Skeletal muscle satellite cell (primary cell): ENCODE measurements around the gene LKAAEAR1.
A peak's percentile ranks its signal among the peaks of the same experiment; 100 is the strongest.

ENCODE experiments used
- H3K27me3 ChIP-seq: 2 replicates; pipeline ENCODE4 v1.7.0; 2013; ENCODE audit warnings: low read length; ENCODE audit not compliant: control insufficient read depth, insufficient read depth
- H3K36me3 ChIP-seq: 2 replicates; pipeline ENCODE4 v1.7.0; 2013; ENCODE audit warnings: mild to moderate bottlenecking, control low read depth, low read length; ENCODE audit not compliant: insufficient read depth
- H3K4me1 ChIP-seq: 2 replicates; pipeline ENCODE4 v1.7.0; 2013; ENCODE audit warnings: low read length; ENCODE audit not compliant: control insufficient read depth, insufficient read depth
- H3K4me2 ChIP-seq: 2 replicates; pipeline ENCODE4 v1.7.0; 2013; ENCODE audit warnings: mild to moderate bottlenecking, low read length
- H3K4me3 ChIP-seq: 2 replicates; pipeline ENCODE4 v1.7.0; 2013; ENCODE audit warnings: low read length
- H3K9ac ChIP-seq: 2 replicates; pipeline ENCODE4 v1.7.0; 2013; ENCODE audit warnings: mild to moderate bottlenecking, low read depth, low read length, moderate library complexity
- H3K9me3 ChIP-seq: replicated peaks from 2 replicates; pipeline ENCODE4 v1.7.0; 2013; ENCODE audit warnings: mild to moderate bottlenecking, control low read depth, low read length

Gene LKAAEAR1

DNA sequence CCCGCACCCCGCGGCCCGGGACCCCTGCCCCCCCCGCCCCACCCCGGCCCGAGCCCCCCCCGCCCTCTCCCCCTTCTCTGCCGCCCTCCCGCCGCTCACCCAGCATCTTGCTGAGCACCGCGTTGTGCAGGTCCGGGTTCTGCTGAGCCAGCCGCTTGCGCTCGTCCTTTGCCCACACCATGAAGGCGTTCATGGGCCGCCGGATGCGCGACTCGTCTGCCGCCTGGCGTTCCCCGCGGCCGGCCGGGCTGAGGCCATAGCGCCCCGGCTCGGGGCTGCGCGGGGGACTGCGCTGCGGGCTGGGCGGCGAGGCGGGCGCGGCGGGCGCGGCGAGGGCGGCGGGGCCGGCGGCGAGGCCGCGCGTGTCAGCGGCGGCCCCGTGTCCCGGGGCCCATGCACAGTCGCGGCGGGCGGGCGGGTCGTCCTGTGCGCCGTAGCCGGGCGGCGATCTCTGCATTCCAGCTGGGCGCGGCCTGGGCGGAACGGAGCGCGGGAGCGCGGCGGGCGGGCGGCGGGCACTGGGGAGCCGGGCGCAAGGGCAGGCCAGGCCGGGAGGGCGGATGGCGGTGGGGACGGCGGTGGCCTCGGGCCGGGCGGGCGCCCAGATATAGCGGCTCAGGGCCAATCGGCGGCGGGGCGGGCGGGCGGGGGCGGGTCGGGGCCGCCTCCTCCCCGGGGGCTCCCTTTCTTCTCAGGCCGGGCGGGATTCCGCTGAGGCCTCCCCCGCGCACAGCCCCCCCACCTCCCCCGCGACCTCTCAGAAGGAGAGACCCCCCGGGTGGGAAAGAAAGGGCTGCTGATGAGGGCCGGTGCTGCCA, 34.9 kb downstream of the LKAAEAR1 start, which contains the start of gene SOX18:
Gene SOX18, minus strand, starts transcription at position 580 of the 818 bp plus-strand sequence. Its CDS starts 123 bp downstream, at position 457.
- H3K4me3 ChIP-seq: no peak within 1 kb of the TSS
- H3K36me3 ChIP-seq: no peaks in the 10 kb centered on the region
- no peak within 1 kb of the TSS for H3K9ac ChIP-seq
- H3K4me2 ChIP-seq: no peak within 1 kb of the TSS
- H3K27me3 ChIP-seq: peaks cover 56% of the 10 kb centered on the region
- H3K4me1 ChIP-seq: peaks cover 5% of the 10 kb centered on the region
- H3K9me3 ChIP-seq: no peaks in the 10 kb centered on the region

- H3K9ac ChIP-seq: no peak overlapping the region
- no peaks in the 10 kb centered on the region for H3K9me3 ChIP-seq
- H3K4me1 ChIP-seq: peaks cover 5% of the 10 kb centered on the region
- no peak overlapping the region for H3K4me3 ChIP-seq
- peaks cover 56% of the 10 kb centered on the region for H3K27me3 ChIP-seq
- no peaks in the 10 kb centered on the region for H3K36me3 ChIP-seq
- no peak overlapping the region for H3K4me2 ChIP-seq
Measured at GRCh38 chr20:64048402-64049044, 35.7 kb downstream of the LKAAEAR1 start.

DNA sequence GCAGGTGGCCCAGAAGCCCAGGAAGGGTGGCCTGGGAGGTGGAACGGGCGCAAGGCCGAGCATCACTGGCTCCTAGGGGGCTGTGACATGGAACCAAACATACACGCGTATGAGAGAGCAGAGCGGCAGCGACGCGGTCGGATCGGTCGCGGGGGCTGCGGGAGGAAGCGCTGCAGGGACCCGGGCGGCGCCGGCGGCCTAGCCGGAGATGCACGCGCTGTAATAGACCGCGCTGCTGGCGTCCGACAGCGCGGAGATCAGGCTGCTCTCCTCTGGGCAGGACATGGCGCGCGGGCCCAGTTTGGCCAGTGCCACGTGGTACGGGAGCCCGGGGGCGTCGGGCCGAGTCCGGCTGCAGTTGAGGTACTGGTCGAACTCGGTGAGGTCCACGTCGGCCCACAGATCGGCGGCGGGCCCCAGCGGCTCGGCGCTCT, 36.2 kb downstream of the LKAAEAR1 start:
- no peaks in the 10 kb centered on the region for H3K9me3 ChIP-seq
- no peak overlapping the region for H3K9ac ChIP-seq
- H3K4me3 ChIP-seq: no peak overlapping the region
- peaks cover 5% of the 10 kb centered on the region for H3K4me1 ChIP-seq
- H3K27me3 ChIP-seq: peaks cover 56% of the 10 kb centered on the region
- peak overlapping the region; percentile 15 for H3K4me2 ChIP-seq
- H3K36me3 ChIP-seq: no peaks in the 10 kb centered on the region

DNA sequence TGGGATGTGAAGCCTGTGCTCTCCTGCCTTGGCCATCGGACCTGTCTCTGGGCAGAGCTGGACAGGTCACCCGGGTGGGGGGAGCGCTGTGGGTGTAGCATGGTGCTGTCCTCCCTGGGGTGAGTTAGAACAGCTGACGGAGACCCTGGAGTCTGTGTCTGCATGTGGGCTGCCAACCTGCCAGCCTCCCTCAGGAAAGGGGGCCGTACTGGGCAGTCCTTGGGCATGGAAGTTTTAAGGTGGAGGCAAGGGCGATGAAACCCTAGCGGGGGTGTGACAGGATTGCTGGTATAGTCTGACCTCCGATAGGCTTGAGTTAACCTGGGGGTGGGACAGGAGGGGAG, 37.2 kb downstream of the LKAAEAR1 start:
- no peaks in the 10 kb centered on the region for H3K9me3 ChIP-seq
- H3K36me3 ChIP-seq: no peaks in the 10 kb centered on the region
- peaks cover 54% of the 10 kb centered on the region for H3K27me3 ChIP-seq
- H3K9ac ChIP-seq: no peak overlapping the region
- peaks cover 10% of the 10 kb centered on the region for H3K4me1 ChIP-seq
- no peak overlapping the region for H3K4me3 ChIP-seq
- H3K4me2 ChIP-seq: no peak overlapping the region

DNA sequence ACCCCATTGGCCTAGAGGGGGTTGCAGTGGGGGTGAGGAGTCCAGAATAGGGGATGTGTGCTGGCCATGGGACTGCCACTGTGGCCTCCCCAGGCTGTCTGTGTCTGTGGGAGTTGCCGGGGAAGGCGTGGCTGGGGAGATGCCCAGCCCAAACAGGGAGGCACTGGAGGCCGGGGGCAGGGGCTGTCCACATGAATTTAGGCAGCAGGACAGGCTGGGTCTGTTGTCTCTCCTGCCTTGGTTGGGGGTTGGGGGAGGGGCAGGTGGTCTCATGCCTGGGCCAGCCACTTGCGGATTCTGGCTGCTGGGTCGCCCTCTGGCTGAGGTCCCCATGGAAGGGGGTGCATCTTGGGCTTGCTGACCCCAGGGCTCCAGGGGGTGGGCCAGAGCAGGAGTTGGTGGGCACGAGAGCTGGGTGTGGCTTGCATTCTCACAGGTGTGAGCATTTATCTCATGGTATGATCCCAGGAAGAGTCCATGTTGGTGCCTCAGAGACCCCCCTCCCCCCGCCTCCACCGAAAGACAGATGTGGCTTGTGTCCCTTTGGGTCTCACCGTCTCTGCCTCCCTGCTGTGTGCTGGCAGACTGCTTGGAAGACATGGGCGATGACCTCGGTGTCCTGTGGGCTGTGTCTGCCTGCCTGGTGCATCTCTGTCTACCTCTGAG, 38.7 kb downstream of the LKAAEAR1 start:
- H3K9ac ChIP-seq: no peak overlapping the region
- H3K27me3 ChIP-seq: peaks cover 59% of the 10 kb centered on the region
- H3K4me1 ChIP-seq: peaks cover 13% of the 10 kb centered on the region
- H3K4me3 ChIP-seq: no peak overlapping the region
- no peak overlapping the region for H3K4me2 ChIP-seq
- H3K9me3 ChIP-seq: no peaks in the 10 kb centered on the region
- no peaks in the 10 kb centered on the region for H3K36me3 ChIP-seq

DNA sequence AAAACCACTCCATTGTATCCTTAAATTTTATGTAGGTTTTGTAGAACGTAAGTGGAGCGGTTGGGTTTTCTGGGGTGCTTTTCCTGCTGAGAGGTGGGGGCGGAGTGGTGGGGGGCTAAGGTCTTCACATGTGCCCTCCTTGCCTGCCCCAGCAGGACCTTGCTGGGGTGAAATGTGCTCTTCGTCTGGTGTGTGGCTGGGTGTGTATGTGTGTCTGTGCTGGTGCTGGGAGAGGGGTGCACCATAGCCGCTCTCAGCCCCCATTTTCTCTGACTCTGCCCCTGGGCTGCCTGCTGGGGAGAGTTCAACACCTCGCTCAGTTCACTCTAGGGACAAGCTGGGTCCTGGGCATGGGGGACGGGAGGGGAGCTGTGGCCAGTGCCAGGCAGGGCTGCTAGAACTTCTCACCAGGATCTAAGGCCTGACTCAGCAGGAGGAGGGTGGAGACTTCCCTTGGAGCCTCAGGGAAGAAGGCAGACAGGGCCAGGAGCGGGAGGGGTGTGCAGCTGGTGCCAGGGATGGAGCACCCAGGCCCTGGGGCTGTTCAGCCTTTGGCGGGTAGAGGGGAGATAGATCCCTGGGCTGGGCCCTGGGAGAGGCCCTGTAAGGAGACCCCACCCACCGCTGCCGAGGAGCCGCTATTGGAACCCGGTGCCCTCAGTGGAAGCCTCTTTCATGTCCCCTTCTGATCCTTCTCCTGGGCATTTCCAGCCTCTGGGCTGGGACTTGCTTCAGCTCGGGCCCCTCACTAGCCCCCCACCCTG, 39.5 kb downstream of the LKAAEAR1 start:
- no peak overlapping the region for H3K9ac ChIP-seq

GRCh38 chr20:64043768-64044167, 40.4 kb downstream of the LKAAEAR1 start:
- no peaks in the 10 kb centered on the region for H3K36me3 ChIP-seq
- no peak overlapping the region for H3K9ac ChIP-seq
- H3K4me3 ChIP-seq: no peak overlapping the region
- peaks cover 17% of the 10 kb centered on the region for H3K4me1 ChIP-seq
- H3K4me2 ChIP-seq: no peak overlapping the region
- H3K9me3 ChIP-seq: no peaks in the 10 kb centered on the region
- H3K27me3 ChIP-seq: peaks cover 65% of the 10 kb centered on the region

More for the DNA sequence above, 39.5 kb downstream of the LKAAEAR1 start:
- Histone ChIP-seq H3K36me3 (no peaks in the 10 kb centered on the region), H3K4me2 (no peak overlapping the region), H3K9me3 (no peaks in the 10 kb centered on the region), H3K4me3 (no peak overlapping the region), H3K4me1 (peaks cover 13% of the 10 kb centered on the region), H3K27me3 (peaks cover 59% of the 10 kb centered on the region)

DNA sequence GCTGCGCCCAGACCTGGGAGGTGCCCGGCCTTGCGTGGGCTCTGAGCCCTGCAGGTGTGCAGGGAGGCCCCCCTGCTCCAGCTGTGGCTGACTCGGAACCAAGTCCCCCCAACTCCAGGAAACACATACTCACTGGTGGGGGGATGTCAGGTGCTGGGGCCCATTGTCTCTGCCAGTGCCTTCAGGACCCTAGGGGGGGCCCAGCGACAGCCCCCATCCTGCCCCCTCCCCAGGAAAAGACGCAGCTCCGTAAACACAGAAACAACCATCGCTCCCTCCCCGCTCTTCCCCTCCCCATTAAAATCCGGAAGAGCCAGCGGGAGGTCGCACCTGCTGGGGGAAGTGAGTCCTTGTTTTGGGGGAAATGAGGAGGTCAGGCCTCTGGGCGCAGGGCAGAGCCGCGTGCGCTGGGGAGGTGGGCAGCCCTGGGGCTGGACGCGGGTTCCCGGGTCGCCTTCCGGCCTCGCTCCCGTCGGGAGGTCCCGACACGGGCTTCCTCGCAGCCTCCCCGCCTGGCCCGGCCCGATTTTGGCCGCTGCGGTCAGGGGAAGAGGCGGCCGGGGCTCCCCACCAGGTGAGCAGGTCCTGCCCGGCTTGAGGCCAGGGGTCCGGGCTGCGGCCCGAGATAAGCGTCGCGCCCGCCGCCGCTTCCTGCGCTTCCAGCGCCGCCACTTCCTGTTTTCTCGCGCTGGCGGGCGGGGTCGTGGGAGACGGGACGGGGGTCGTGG, 42.0 kb downstream of the LKAAEAR1 start:
- Histone ChIP-seq H3K9ac (no peak overlapping the region), H3K4me2 (peak overlapping the region; percentile 73), H3K36me3 (no peaks in the 10 kb centered on the region), H3K4me1 (peaks cover 19% of the 10 kb centered on the region), H3K27me3 (peaks cover 62% of the 10 kb centered on the region), H3K9me3 (no peaks in the 10 kb centered on the region), H3K4me3 (peak overlapping the region; percentile 53)

DNA sequence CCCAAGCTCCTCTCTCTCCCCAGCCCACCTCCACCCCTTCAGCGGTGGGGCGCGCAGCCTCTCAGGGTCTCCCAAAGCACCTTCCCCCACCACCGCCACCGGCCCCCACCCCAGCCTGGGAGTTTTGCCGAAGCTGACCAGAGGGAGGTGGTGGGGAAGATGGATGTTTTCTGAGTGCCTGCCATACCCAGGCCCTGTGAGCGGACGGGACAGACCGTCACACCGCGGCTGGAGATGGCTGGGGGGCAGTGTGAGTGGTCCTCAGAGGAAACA, 42.5 kb downstream of the LKAAEAR1 start:
- Histone ChIP-seq H3K9me3 (no peaks in the 10 kb centered on the region), H3K27me3 (peaks cover 62% of the 10 kb centered on the region), H3K9ac (no peak overlapping the region), H3K4me1 (peaks cover 19% of the 10 kb centered on the region), H3K4me2 (peak overlapping the region; percentile 73), H3K36me3 (no peaks in the 10 kb centered on the region), H3K4me3 (no peak overlapping the region)

DNA sequence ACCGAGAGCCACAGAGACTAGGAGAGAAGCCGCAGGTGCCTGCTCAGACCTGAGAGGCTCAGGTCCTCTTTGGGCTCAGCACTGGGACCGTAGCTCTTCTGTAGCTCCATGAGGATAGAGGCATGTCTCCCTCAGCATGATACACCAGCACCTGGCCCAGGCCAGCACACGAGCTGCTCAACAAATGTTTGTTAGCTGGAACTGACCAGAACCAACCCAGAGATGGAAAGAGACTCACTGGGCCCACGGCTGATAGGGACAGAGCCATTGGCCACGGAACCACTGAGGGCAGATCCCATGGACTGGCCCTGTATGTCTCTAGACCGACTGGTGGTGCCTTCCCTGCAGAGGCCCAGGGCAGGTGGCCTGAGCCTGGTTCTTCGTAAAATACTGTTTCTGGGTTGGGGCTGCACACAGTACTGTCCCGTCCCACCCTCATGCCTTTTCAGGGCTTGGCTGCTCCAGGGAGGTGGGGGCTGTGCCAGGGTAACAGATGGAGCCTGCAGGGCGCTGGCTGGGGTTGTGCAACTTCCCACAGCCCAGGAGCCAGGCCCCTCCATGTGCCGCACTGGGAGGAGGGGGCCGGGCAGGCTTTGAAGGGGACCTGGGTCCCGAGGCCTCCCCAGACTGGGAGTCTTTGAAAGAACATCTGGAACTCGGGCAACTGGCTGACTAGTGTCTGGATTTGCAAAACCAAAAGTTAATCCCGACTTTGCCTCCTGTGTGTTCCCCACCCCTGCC, 43.0 kb downstream of the LKAAEAR1 start:
- Histone ChIP-seq H3K9me3 (no peaks in the 10 kb centered on the region), H3K4me1 (peaks cover 19% of the 10 kb centered on the region), H3K4me2 (no peak overlapping the region), H3K4me3 (no peak overlapping the region), H3K36me3 (no peaks in the 10 kb centered on the region), H3K27me3 (peaks cover 62% of the 10 kb centered on the region), H3K9ac (no peak overlapping the region)
